GM12878 (cell line): ENCODE measurements around the gene SH2D3A. TPM values are rescaled to one million over a fixed set of nuclear protein-coding genes. Genes with fewer than 3 reads are reported as not detected.

Experiments used
- ATAC-seq: fragments of 200-7000 bp; cut with Tn5 transposase; 3 replicates; pipeline ENCODE4 v1.9.1; 2020; ENCODE audit warnings: mild to moderate bottlenecking, moderate library complexity
- BruUV-seq: library from RNA; stranded (reverse); fragments of 400-500 nt; replicated peaks from 2 replicates; lab custom pipeline; 2021; lab: Mats Ljungman, UMichigan
- CTCF ChIA-PET: fragments of 300-600 bp; sonication (Branson Sonifier 250); formaldehyde crosslinking; extraction: SDS; loops from one replicate; lab custom pipeline; 2021; ENCODE audit warnings: inconsistent platforms; lab: Yijun Ruan, JAX
- POLR2A ChIA-PET: fragments of 350-600 bp; formaldehyde crosslinking; extraction: SDS; loops from one replicate; lab custom pipeline; 2021; ENCODE audit warnings: inconsistent platforms; lab: Charles Lee
- RAD21 ChIA-PET: fragments of 300-600 bp; sonication (Branson Sonifier 250); formaldehyde crosslinking; loops from one replicate; lab custom pipeline; 2023; ENCODE audit warnings: antibody characterized with exemption; ENCODE audit not compliant: unreplicated experiment; lab: Charles Lee
- SMC1A ChIA-PET: fragments of 300-600 bp; sonication (Branson Sonifier 250); formaldehyde crosslinking; loops from one replicate; lab custom pipeline; 2023; ENCODE audit not compliant: unreplicated experiment, uncharacterized antibody; lab: Charles Lee
- DNase-seq: peaks from one replicate; pipeline ENCODE4 v3.0.0-alpha.2; 2011; ENCODE audit warnings: low read depth, low spot score
- FAIRE-seq: peaks from 3 replicates; lab custom pipeline; 2011; peaks lifted over from hg19 to GRCh38; lab: Jason Lieb, UNC
- H2AFZ ChIP-seq: 2 replicates; pipeline ENCODE4 v1.6.0; 2011; ENCODE audit warnings: low read depth, low read length, control low read depth; ENCODE audit not compliant: control insufficient read depth
- H3K27ac ChIP-seq: 2 replicates; pipeline ENCODE4 v1.5.1; 2011; ENCODE audit warnings: control low read depth; ENCODE audit not compliant: control insufficient read depth, insufficient read depth
- H3K27me3 ChIP-seq, 2 experiments: replicated peaks in 1 of 2; 2 replicates each; pipeline versions ENCODE4 v1.6.0 to v1.6.1; 2011; ENCODE audit warnings: low read length in 1 of 2; ENCODE audit not compliant: control insufficient read depth in 2 of 2, insufficient read depth in 2 of 2
- H3K36me3 ChIP-seq, 2 experiments: 2 replicates each; pipeline ENCODE4 v1.5.1; 2011; ENCODE audit warnings: low read length in 1 of 2; ENCODE audit not compliant: control insufficient read depth in 2 of 2, insufficient read depth in 2 of 2
- H3K4me1 ChIP-seq: 2 replicates; pipeline ENCODE4 v1.6.1; 2011; ENCODE audit warnings: mild to moderate bottlenecking, low read length, moderate library complexity, mixed read lengths; ENCODE audit not compliant: control insufficient read depth, insufficient read depth
- H3K4me2 ChIP-seq: 2 replicates; pipeline ENCODE4 v1.6.0; 2011; ENCODE audit warnings: control low read depth; ENCODE audit not compliant: control insufficient read depth, insufficient read depth
- H3K4me3 ChIP-seq: fragments of 200-600 bp; sonication (generic); 2 replicates; pipeline ENCODE4 v1.5.1; 2016
- H3K79me2 ChIP-seq: 2 replicates; pipeline ENCODE4 v1.6.0; 2011; ENCODE audit warnings: low read length; ENCODE audit not compliant: control insufficient read depth, insufficient read depth
- H3K9ac ChIP-seq: 2 replicates; pipeline ENCODE4 v1.8.0; 2011; ENCODE audit warnings: low read length, control low read depth, mixed read lengths; ENCODE audit not compliant: control insufficient read depth, insufficient read depth
- H3K9me3 ChIP-seq: replicated peaks from 3 replicates; pipeline ENCODE4 v1.5.1; 2011; ENCODE audit warnings: mild to moderate bottlenecking, low read length; ENCODE audit not compliant: control insufficient read depth, insufficient read depth
- H4K20me1 ChIP-seq: 2 replicates; pipeline ENCODE4 v1.6.0; 2011; ENCODE audit not compliant: control insufficient read depth, insufficient read depth
- BMI1 ChIP-seq: fragments of 450-650 bp; IDR thresholded peaks from 2 replicates; pipeline ENCODE4 v1.6.1; 2016; ENCODE audit warnings: mild to moderate bottlenecking, moderate library complexity, borderline replicate concordance
- E2F8 ChIP-seq: fragments of 450-650 bp; IDR thresholded peaks from 2 replicates; pipeline ENCODE4 v1.6.1; 2018; ENCODE audit warnings: mild to moderate bottlenecking, low read depth, moderate library complexity; ENCODE audit not compliant: partially characterized antibody
- ELK1 ChIP-seq: IDR thresholded peaks from 2 replicates; pipeline ENCODE4 v1.6.1; 2012; ENCODE audit warnings: low read depth, low read length, improper control_type of control experiment
- PBX3 ChIP-seq: IDR thresholded peaks from 2 replicates; pipeline ENCODE4 v1.6.1; 2011; ENCODE audit warnings: mild to moderate bottlenecking, low read depth, low read length, moderate library complexity; ENCODE audit not compliant: insufficient replicate concordance
- SMARCA5 ChIP-seq: fragments of 450-650 bp; IDR thresholded peaks from 2 replicates; pipeline ENCODE4 v1.6.1; 2017; ENCODE audit warnings: mild to moderate bottlenecking
- WGBS: methylation state at CpG from one replicate; pipeline ENCODE4 v1.1.6; 2016; ENCODE audit warnings: low lambda C conversion rate; ENCODE audit not compliant: insufficient replicate concordance, insufficient coverage; ENCODE audit errors: missing lambda C conversion rate; 5-methylcytosine and 5-hydroxymethylcytosine counted together
- in situ Hi-C: fragments of 300-500 bp; cut with MboI; formaldehyde crosslinking; loops from 9 replicates; pipeline ENCODE4 v1.14.3; 2018; ENCODE audit warnings: mixed read lengths
- intact Hi-C: fragments of 100-400 bp; cut with micrococcal nuclease; formaldehyde crosslinking; loops from one replicate; pipeline ENCODE4 v1.14.2; 2022; ENCODE audit not compliant: unreplicated experiment
- polyA plus RNA-seq, 11 experiments: library from polyadenylated mRNA; depleted of rRNA in 4 of 11; unstranded in 6 of 11; stranded (reverse) in 5 of 11; fragments of >200 nt; fragmentation: Nextera tagmentation in 4 of 11; fragmentation: Illumina TruSeq in 1 of 11; extraction: Ambion mirVana in 4 of 11; extraction: Trizol in 1 of 11; gene quantifications; 1 replicate in 1 of 11; 2 replicates in 10 of 11; pipeline versions ENCODE4 v1.2.1 to v1.2.3, GENCODE V29; 2011 to 2016; ENCODE audit warnings: inconsistent platforms in 2 of 11, missing spikeins in 2 of 11, low read depth in 1 of 11
- total RNA-seq, 4 experiments: library from RNA; depleted of rRNA in 3 of 4; stranded (reverse); fragments of >200 nt in 3 of 4; fragmentation: Illumina TruSeq in 1 of 4; extraction: Trizol in 1 of 4; gene quantifications; 2 replicates each; pipeline versions ENCODE4 v1.2.1 to v1.2.3, GENCODE V29; 2013 to 2021

Gene SH2D3A
- total and polyA plus RNA-seq, 10 of the 15 experiments (the other 5 are each of a cell fraction or from before 2014, with no cell fraction given), result 0.77 to 24.4 (median 9.5) TPM

GRCh38 chr19:6796278-6796677 is 29.0 kb upstream of the SH2D3A start:
- ATAC-seq, result no peak
- FAIRE-seq, result no peak

More at GRCh38 chr19:6796278-6796677, 29.0 kb upstream of the SH2D3A start:
- Histone ChIP-seq H3K27ac (no peak overlapping the region), H3K4me1 (peaks cover 12% of the 10 kb centered on the region), H3K4me3 (no peak overlapping the region), H3K9me3 (peaks cover 2% of the 10 kb centered on the region; the same call in 1 of the 3 replicates), H2AFZ (no peak overlapping the region), H3K4me2 (no peak overlapping the region), H3K9ac (no peak overlapping the region), H3K27me3 (no peaks in the 10 kb centered on the region), H3K36me3 (peaks cover 4 to 5% of the 10 kb centered on the region in 2 experiments; a peak in 3 of 4 replicates), H3K79me2 (peaks cover 63% of the 10 kb centered on the region), H4K20me1 (peaks cover 3% of the 10 kb centered on the region; the same call in 1 of the 2 replicates)
- in situ Hi-C loops (no loop called here), intact Hi-C loops (no loop called here)
- ChIA-PET SMC1A (no interaction called here), RAD21 (interaction anchor here (1.0 kb wide), 1 partner anchor 23 kb away, joined by 3 read pairs; no protein-coding TSS in a partner anchor), POLR2A (no interaction called here), CTCF (no interaction called here)
- no TSS peak for BruUV-seq
- 83% methylated on average over 4 of the region's 4 CpGs for WGBS
- DNase-seq, result no peak
- TF ChIP-seq BMI1, result no peak
- TF ChIP-seq ELK1, result no peak
- no peak for TF ChIP-seq SMARCA5
- no peak for TF ChIP-seq E2F8
- no peak for TF ChIP-seq PBX3
